Hematopoietic multipotent progenitor cell treated with erythropoietin and hydrocortisone succinate and interleukin-3 and kit ligand, for 4 days (in vitro differentiated cells): ENCODE data around the gene FTSJ1.

Experiments used
- DNase-seq: peaks from one replicate; pipeline ENCODE4 v3.0.0-alpha.2; 2015

The FTSJ1 gene

DNA sequence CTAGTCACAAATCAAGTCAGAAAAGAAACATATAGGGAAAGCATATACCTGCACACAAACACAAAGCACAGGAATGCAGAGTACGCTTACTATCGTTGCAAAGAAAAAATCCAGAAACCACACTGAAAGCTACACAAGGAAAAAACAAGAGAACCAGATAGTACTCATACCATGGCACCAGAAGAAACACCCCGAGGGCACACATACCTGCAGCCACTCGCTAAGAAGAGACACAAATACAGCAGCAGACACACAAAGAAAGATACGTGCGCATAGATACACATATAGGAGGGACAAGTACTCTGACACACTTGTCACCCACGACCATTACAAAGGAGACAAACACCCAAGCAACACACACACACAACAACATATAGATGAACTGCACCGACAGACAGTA, 4.5 kb upstream of the FTSJ1 start:
- DNase-seq = no peak

DNA sequence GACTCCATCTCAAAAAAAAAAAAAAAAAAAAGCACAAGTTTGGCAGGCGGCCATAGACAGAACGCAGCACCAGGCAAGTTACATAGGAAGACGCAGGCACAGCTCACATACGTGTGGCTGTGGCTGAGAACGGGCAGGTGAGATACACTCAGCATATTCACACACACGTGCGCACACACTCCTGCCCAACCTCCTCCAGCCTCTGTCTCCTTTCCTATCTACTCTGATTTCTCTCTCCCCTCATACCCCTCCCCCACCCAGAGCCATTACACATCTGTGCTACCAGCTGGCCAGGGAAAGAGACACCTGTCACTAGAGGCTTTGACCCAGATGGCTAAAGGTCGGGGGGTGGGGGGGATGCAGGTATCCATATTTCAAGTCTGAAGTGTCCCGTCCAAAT, 3.8 kb upstream of the FTSJ1 start:
- no peak for DNase-seq

DNA sequence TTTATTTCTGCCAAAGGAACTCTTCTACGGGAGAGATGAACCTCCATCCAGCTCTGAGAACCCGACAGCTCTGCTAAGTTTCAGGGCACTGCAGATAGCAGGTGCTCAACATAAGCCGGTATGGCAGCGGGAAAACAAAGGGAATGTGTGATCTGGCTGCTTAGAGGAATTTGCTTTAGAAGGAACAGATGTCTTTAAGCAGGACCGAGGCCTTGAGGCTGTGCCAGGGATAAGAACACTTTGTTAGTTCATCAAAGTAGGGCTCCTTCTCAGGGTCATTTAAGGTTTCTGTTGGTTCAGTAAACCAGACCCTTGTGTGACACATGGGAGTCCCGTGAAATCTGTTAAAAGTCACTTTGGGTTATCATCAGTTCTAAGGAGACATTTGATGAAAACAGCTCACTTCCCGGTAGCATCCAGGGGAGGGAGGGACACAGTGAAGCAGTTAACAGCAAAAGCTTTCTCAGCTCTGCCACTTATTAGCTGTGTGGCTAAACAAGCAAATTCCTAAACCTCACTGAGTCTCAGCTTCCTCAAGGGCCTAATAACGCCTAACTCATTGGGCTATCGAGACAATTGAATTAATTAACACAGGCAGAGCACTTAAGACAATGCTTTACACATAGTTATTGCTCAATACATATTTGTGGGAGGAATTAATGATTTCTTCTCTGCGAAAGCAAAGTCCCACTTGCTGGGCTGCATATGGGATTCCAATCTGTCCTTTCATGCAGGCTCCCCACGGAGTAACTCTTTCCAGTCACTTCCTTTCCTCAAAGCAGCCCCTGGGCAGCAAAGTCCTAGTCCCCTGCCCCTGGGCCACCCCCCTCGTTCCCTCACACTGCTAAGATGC, 2.9 kb upstream of the FTSJ1 start:
- no peak for DNase-seq

DNA sequence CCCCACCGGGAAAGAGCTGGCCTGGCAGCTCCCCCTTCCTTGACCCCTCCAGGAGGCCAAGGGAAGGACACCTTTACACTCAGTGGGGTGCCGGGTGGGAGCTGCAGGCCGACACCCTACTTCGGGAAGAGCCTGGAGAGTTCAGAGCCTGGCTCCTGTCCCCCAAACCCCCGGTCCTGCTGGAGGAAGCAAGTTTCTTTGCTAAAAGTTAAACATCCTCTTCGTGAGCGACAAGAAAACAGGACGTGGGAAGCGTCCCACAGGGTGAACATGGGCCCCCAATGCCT, 2.4 kb upstream of the FTSJ1 start:
- no peak for DNase-seq

DNA sequence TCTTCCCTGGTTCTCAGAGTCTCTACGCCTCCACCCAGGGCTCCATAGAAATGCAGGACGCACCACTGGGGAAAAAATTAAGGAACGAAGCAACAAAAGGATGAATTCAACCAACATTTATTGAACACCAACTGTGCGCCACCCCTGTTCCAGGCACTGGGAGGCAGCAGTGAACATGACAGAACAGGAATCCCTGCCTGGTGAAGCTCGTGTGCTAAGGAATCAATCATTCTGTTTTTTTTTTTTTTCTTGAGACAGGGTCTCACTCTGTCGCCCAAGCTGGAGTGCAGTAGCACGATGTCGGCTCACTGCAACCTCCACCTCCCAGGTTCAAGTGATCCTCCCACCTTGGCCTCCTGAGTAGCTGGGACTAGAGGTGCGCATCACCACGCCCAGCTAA, 1.9 kb upstream of the FTSJ1 start:
- peak; percentile 68 for DNase-seq

DNA sequence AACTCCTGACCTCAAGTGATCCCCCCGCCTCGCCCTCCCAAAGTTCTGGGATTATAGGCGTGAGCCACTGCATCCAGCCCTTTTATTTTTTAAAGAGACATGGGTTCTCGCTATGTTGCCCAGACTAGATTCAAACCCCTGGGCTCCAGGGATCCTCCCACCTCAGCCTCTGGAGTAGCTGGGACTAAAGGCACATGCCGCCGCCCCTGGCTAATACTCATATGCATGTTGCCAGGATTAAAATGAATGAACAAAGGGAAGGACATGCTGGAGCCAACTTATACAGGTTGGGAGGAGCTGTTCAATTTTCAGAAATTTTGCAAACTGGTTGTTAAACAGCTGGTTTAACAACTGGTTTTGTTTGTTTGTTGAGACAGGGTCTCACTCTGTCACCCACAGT, 1.4 kb upstream of the FTSJ1 start:
- DNase-seq = no peak

DNA sequence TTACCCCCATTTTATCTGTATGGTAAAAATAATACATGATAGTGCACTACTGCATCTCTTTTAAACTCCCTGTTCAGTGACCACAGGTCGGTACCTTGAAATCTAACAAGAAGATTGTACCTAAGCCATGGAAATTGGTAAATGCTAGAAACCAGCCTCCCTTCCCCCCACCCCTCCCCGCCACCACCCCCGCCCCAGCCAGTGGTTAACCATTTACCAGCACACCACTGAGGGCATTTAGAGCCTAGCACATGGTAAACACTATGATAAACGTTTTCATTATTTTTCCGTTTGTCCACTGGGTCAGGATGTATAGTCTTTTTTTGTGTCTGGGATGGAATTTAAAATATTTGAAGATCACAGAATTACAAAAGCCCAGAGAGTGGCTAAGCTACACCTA, 703 bp upstream of the FTSJ1 start:
- peak; percentile 64 for DNase-seq

DNA sequence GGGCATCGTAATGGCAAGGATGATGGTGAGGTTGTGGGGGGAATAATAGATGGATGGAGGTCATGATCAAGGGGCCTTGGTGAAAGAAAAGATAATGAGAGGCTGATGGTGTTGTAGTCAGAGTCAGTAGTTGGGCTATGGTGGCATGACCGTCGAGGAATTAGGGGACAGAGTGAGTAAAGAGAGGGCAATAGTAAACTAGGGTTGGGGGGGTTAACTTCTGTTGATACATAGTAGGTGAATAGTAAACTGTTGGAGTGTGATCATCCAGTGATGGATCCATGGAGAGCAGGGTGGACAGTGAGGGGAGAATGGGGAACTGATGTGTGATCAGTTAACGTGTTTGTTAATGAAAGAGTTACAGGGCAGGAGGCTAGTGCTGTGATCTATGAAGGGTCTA, 920 bp downstream of the FTSJ1 start:
- no peak for DNase-seq

DNA sequence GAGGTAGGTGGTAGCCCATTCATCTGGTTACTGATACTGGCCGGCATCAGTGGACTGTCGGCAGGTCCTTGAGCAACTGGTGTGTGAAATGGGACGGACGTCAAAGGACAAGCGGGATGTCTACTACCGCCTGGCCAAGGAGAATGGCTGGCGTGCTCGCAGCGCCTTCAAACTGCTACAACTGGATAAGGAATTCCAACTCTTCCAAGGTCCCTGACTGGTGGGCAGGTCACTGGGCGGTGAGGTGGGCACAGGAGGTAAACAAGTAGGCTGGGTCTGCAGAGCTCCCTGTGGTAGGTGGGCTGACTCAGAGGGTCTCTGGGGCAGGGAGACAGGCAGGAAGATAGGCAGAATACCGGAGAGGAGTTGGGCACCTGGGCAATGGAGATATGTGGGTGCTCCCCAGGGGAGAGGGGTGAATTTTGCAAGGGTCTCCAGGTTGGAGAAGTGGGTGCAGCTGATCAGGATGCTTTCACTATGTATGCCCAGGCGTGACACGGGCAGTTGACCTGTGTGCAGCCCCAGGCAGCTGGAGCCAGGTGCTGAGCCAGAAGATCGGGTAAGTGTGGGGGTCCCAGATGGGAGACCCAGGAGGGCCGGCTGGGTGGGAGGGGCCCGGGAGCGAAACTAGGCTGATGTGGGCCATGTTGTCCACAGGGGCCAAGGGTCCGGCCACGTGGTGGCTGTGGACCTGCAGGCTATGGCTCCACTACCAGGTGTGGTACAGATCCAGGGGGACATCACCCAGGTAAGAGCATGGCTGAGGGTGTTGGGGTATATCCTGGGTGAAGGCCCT, 2.2 kb downstream of the FTSJ1 start:
- no peak for DNase-seq

DNA sequence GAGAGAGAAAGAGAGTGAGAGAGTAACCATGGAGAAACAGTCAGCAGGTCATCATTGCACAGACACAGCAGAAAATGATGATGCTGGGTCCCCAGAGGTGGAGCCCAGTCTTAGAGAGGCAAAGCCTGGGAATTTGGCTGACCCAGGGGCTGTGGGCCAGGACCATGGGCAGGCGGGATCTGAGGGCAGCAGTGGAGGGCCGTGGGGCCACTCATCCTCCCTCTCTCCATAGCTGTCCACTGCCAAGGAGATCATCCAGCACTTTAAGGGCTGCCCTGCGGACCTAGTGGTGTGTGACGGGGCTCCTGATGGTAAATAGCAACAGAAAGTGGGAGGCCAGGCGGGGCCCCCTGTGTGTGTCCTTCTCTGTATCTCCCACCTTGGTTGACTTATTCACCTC, 2.8 kb downstream of the FTSJ1 start:
- DNase-seq = no peak

DNA sequence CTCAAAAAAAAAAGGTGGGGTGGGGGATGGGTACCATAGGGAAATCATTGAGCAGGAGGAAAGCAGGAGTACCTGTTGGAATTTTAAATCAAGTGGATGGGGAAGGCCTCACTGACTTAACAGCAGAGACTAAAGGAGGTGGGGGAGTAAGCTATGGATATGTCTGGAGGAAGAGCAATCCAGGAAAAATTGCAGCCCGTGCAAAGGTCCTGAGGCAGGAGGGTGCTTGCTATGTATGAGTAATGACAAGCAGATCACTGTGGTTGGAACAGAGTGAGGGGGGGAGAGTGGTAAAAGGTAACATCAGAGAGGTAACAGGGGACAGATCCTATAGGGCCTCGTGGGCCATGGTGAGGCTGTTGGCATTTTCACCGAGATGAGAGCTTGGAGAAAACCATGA, 4.1 kb downstream of the FTSJ1 start:
- DNase-seq = no peak

DNA sequence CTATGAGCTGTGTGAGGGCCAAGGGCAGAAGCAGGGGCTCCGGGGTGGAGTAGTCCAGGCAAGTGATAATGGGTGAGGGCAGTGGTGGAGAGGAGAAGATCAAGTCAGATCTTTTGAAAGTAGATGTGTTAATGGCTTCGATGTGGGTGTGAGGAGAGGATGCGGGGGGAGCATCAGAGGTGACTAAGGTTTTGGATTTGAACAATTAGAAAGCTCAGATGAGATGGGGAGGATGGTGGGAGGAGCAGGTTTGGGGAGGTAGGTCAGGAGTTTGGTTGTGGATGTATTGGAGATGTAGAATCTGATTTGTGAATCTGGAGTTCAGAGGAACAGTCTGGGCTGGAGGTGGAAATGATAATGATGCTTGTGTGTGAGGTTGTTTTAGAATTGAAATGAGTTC, 4.6 kb downstream of the FTSJ1 start:
- DNase-seq = no peak

DNA sequence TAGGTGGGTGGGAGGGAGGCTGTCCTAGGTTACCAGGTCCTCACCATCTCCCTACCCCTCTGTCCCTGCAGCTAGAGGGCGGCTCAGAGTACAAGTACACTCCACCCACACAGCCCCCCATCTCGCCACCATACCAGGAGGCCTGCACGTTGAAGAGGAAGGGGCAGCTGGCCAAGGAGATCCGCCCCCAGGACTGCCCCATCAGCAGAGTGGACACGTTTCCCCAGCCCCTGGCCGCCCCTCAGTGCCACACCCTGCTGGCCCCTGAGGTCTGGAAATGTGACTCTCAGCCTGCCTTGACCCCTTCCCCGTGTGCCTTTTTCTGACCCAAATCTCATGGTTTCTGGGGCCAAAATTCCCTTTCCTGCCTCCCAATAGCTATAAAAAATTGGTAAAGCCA, 6.5 kb downstream of the FTSJ1 start:
- no peak for DNase-seq

DNA sequence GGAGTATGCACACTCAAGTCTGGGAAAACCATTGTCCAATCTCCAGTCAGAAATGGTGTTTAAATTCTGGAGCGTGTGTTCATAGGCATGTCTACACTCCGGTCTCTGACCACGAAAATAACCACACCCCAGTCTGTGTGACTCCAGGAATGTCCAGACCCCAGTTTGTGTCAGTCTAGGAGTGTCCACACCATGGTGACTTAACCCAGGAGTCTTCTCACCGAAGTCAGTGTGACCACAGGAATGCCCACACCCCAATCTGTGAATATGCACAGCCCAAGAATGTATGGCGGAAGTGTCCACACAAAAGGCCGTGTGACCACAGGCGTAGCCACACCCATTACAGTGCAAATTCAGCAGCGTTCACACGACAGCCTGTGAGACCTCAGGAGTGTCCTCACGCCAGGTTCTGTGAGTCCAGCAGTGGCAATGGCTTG, 11.4 kb downstream of the FTSJ1 start:
- peak; percentile 52 for DNase-seq

DNA sequence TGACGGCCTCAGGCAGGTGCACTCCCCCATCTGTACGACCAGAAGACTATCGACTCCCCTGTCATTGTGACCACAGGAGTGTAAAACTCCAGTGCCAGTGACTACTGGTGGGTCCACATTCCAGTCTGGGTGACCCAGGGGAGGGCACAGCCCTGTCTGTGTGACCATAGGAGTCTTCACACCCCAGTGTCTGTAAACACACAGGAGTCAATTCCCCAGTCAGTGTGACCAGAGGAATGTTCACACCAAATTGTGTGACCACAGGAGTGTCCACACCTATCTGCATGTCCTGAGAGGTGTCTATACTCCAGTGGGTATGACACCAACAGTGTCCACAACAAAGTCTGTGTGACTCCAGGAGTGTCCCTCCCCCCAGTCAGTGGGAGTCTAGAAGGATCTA, 12.0 kb downstream of the FTSJ1 start:
- DNase-seq = no peak

DNA sequence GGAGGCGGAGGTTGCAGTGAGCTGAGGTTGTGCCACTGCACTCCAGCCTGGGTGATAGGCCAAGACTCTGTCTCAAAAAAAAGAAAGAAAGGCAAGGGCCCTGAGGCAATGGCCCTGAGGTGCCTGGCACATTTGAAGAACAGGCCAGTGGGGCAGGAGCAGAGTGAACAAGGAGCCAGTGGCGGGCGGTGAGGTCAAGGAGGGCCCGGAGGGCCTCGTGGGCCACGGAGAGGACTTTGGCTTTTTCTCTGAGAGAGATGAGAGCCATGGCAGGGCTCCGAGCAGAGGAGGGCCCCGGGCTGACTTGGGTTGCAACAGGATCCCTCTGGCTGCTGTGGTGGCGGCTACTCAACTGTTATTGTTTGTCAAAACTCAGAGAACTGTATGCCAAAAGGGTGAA, 13.3 kb downstream of the FTSJ1 start:
- DNase-seq = no peak

DNA sequence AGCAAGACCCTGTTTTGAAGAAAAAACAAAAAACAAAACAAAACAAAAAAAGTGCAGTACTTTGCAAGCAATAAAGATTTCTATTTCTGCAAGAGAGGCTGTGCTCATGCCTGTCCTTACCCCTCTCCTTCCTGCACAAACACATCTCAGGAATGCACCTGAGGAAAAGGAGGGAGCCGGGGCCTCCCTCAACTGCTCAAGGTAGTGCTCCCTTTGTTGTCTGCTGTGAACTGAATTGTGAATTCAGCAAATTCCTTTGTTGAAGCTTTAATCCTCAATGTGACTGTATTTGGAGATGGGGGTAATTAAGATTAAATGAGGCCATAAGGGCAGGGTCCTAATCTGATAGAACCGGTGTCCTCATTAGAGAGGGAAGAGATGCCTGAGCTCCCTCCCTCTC, 13.9 kb downstream of the FTSJ1 start:
- DNase-seq = no peak

DNA sequence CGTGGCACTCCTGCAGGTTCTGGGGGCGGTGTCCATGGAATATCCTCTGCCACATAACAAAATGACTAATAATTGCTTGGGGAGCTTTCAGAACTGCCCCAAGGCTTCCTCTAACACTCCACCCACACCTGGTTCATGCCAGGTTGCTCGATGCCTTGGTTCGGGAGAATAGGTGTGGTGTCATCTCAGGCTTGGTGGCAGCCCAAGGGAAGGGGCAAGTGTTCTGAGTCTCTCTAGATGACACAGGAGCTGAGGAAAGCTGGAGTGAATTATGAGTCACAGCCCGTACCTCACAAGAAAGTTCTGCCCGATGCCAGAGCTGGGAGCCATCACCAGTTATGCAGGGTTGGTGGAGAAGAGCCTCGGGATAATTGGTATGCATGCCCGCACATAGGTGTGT, 14.7 kb downstream of the FTSJ1 start:
- DNase-seq = no peak

DNA sequence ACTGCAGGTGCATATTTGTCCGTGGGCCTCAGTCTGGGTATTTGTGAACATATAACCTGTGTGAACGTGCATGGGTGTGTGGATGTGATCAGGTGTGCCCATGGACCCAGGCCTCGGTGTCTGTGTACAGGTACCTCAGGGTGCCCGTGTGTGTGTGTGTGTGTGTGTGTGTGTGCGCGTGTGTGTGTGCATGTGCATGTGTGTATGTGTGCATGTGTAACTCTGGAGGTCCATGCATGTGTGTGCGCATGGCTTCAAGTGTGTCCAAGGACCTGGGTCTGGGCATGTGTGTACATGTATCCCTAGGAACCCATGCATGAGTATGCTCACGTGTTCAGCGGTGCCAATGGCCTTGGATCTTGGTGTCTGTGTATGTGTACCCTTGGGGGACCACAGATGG, 15.8 kb downstream of the FTSJ1 start:
- no peak for DNase-seq

DNA sequence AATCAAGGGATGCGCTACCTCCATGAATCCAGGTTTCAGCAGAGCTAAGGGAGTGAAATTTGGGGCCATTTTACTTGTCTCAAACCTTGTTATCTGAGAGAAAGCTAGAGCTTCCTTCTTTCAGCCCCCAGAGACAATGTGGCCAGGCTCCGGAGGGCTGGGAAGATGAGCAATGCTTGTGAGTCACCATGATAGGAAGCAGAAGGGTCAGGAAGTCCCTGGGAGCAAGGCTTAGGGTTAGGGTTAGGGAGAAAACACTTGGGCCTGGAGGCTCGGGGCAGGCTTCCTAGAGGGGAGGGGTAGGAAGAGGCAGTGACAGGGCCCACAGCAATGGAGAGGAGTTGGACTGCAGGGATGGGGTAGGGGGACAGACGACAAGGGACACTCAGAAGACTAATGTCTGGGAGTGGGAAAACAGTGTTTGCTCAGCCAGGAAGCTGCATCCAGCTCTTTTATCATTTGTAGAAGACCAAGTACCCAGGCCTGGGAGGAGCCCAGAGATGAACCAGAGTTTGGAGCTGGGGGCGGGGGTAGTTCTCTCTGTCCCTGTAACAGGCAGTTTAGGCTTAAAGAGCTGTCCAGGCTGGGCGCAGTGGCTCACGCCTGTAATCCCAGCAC, 16.4 kb downstream of the FTSJ1 start:
- peak; percentile 18 for DNase-seq

DNA sequence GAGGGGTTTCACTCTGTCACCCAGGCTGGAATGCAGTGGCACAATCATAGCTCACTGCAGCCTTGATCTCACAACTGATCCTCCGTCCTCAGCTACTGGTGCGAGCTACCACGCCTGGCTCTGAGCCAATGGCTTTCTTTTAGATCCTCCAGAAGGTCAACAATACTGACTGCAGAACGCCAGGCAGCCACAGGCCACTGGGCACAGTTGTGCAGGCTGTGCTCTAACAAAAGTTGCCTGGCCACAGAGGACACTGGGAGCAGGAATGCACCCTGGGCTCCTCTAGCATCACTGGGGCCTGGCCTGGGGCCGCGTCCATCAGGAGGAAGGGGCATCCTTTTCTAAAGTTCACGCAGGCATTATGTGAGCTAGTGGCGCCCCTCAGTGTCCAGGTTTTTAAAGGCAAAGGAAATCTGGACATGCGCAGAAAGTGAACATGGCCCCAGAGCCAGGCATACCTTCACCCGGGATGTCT, 17.9 kb downstream of the FTSJ1 start:
- DNase-seq = peak; percentile 57

DNA sequence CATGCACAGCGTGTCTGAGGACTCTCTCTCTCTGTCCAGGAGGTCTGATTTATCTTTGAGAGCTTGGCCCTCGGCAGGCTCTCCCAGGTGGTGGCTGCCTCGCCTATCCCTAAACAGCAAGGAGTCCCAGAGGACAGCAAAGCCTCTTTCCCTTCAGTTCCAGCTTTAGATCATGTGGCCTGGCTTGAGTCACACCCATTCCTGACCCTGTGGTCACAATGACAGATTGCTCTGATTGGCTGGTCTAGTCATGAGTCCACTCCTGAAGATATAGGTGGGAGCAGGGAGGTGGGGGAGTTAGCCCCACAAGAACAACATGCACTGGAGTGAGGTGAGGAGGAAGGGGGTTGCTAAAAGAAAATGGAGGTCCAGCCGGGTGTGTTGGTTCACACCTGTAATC, 20.7 kb downstream of the FTSJ1 start:
- no peak for DNase-seq

DNA sequence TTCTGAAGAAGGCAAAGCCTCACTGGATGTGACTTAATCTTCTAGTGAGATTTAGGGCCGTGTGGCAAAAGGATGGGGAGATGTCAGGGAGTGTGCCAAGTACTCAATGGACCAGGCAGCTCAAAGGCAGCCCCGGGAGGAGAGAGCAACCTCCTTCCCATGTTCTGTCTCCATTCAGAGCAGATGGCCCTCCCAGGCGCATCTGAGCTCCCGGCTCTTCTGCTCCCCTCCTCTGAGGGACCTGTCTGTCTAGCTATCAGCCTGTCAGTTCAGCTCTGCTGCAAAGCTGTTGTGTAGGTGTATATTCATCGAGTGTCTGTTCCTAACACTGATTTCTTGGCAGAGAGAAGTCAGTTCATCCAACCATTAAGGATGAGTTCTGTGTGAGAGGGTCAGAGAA, 21.9 kb downstream of the FTSJ1 start:
- DNase-seq = no peak

DNA sequence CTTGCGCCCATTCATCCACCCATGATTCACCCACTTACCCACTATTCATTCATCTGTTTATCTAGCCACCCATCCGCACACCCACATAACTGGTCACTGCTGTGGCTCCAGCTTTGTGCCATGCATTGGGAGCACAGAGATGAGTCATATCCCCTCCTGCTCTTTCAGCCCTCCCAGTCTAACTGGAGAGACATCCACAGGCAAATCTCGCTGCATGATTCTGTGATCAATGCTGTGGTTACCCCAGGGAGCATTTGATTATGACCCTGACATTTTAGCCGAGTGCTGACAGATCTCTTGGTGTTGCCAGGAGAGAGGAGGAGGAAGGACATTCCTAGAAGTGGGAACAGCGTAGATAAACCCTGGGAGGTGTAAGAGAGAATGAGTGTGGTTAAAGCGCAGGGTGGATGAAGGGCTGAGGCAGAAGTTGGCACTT, 22.4 kb downstream of the FTSJ1 start:
- peak; percentile 58 for DNase-seq
